Measurements from ENCODE around the gene HOXD3.

The HOXD3 gene

DNA sequence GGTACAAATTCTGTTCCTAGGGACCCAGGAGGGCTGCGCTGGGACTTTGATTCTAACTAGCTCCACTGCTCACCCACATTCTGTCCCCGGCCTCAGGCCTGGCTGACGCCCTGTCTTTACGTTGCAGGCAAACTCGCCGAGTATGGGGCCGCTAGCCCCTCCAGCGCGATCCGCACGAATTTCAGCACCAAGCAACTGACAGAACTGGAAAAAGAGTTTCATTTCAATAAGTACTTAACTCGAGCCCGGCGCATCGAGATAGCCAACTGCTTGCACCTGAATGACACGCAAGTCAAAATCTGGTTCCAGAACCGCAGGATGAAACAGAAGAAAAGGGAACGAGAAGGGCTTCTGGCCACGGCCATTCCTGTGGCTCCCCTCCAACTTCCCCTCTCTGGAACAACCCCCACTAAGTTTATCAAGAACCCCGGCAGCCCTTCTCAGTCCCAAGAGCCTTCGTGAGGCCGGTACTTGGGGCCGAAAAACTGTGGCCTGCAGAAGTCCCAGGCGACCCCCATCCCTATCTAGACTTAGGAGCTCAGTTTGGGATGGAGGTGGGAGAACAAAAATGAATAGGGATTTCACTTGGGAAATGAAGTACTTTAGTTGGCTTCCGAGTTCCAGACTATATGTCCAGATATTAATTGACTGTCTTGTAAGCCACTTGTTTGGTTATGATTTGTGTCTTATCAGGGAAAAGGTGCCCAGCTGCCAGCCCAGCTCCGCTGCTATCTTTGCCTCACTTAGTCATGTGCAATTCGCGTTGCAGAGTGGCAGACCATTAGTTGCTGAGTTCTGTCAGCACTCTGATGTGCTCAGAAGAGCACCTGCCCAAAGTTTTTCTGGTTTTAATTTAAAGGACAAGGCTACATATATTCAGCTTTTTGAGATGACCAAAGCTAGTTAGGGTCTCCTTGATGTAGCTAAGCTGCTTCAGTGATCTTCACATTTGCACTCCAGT lies 32.9 kb downstream of the HOXD3 start:
- TF ChIP-seq, protein P1, sequence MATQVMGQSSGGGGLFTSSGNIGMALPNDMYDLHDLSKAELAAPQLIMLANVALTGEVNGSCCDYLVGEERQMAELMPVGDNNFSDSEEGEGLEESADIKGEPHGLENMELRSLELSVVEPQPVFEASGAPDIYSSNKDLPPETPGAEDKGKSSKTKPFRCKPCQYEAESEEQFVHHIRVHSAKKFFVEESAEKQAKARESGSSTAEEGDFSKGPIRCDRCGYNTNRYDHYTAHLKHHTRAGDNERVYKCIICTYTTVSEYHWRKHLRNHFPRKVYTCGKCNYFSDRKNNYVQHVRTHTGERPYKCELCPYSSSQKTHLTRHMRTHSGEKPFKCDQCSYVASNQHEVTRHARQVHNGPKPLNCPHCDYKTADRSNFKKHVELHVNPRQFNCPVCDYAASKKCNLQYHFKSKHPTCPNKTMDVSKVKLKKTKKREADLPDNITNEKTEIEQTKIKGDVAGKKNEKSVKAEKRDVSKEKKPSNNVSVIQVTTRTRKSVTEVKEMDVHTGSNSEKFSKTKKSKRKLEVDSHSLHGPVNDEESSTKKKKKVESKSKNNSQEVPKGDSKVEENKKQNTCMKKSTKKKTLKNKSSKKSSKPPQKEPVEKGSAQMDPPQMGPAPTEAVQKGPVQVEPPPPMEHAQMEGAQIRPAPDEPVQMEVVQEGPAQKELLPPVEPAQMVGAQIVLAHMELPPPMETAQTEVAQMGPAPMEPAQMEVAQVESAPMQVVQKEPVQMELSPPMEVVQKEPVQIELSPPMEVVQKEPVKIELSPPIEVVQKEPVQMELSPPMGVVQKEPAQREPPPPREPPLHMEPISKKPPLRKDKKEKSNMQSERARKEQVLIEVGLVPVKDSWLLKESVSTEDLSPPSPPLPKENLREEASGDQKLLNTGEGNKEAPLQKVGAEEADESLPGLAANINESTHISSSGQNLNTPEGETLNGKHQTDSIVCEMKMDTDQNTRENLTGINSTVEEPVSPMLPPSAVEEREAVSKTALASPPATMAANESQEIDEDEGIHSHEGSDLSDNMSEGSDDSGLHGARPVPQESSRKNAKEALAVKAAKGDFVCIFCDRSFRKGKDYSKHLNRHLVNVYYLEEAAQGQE (IDR thresholded peaks at IDR 0.05; ENCODE audit: insufficient read depth in 1 of 2, low read depth in 2 of 2, low read length in 2 of 2), result no peak
- no peak for TF ChIP-seq TAF1 (IDR thresholded peaks at IDR 0.05; ENCODE audit: borderline replicate concordance, insufficient read depth, low read length)
- no peak for TF ChIP-seq FOXP2 (optimal IDR thresholded peaks at IDR 0.05; ENCODE audit: borderline replicate concordance, extremely low read depth, extremely low read length, insufficient read depth)
- TF ChIP-seq SIN3A (IDR thresholded peaks at IDR 0.05; ENCODE audit: borderline replicate concordance, insufficient read depth, low read length), result no peak
- TF ChIP-seq POLR2AphosphoS5 (IDR thresholded peaks at IDR 0.05; ENCODE audit: low read depth, low read length), result no peak

DNA sequence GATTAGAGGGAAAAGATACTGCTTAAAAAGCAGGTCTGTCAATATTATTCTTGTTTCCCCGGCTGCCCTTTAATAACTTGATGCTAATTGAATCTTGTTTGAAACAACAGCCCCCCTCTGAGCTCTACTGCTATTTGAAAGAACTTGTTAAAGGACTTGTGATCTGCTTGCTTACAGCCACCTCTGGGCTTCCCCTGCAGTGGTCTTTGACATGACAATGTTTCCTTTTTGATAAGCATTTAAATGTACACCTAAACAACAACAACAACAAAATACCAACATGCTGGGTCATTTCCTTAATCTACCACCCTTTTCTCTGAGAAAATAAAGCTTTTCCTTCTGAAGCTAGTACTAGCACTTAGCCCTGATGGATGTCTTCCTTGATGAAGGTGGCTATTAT lies 35.2 kb downstream of the HOXD3 start:
- TF ChIP-seq FOXP2 (optimal IDR thresholded peaks at IDR 0.05; ENCODE audit: borderline replicate concordance, extremely low read depth, extremely low read length, insufficient read depth), result no peak
- TF ChIP-seq, protein P1 (IDR thresholded peaks at IDR 0.05; ENCODE audit: insufficient read depth in 1 of 2, low read depth in 2 of 2, low read length in 2 of 2), result no peak
- no peak for TF ChIP-seq TAF1 (IDR thresholded peaks at IDR 0.05; ENCODE audit: borderline replicate concordance, insufficient read depth, low read length)
- TF ChIP-seq POLR2AphosphoS5 (IDR thresholded peaks at IDR 0.05; ENCODE audit: low read depth, low read length), result no peak
- TF ChIP-seq SIN3A (IDR thresholded peaks at IDR 0.05; ENCODE audit: borderline replicate concordance, insufficient read depth, low read length), result no peak

DNA sequence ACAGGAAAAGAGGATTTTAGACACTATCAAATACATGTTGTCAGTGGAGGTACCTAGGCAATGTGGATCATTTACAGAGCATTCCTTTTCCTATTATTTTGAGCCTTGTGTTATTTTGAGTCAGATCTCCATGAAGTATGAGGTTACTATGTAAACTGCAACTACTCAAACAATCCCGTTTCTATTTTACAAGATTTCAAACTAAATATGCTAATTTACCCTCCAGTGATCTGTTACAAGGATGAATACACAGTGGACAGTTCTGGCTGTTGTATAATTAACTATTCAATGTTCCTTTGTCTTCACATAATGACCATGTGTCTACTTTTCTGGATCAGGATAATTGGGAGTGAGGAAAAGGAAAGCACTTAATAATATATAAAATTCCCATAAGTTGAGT lies 35.9 kb downstream of the HOXD3 start:
- no peak for TF ChIP-seq FOXP2 (optimal IDR thresholded peaks at IDR 0.05; ENCODE audit: borderline replicate concordance, extremely low read depth, extremely low read length, insufficient read depth)
- TF ChIP-seq, protein P1 (IDR thresholded peaks at IDR 0.05; ENCODE audit: insufficient read depth in 1 of 2, low read depth in 2 of 2, low read length in 2 of 2), result no peak
- TF ChIP-seq SIN3A (IDR thresholded peaks at IDR 0.05; ENCODE audit: borderline replicate concordance, insufficient read depth, low read length), result no peak
- TF ChIP-seq TAF1 (IDR thresholded peaks at IDR 0.05; ENCODE audit: borderline replicate concordance, insufficient read depth, low read length), result no peak
- TF ChIP-seq POLR2AphosphoS5 (IDR thresholded peaks at IDR 0.05; ENCODE audit: low read depth, low read length), result no peak

DNA sequence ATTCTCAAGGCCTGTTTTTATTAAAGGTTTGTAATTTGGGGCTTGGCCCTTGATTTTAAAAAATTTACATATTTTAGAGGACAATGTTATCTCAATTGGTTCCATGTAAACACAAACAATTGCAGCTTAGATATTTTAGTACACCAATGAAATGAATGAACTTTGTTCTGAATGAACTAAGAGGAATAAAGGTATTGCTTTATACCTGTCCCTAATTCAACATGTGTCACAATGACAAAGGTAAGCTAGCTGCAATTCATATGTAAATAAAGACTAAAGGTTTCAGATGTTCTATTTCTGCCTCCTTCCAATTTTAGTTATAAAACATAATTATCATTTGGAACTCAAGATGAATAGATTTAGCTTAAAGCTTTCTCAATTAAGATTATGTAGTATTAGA lies 42.8 kb downstream of the HOXD3 start:
- TF ChIP-seq, protein P1 (IDR thresholded peaks at IDR 0.05; ENCODE audit: insufficient read depth in 1 of 2, low read depth in 2 of 2, low read length in 2 of 2), result no peak
- TF ChIP-seq TAF1 (IDR thresholded peaks at IDR 0.05; ENCODE audit: borderline replicate concordance, insufficient read depth, low read length), result no peak
- no peak for TF ChIP-seq FOXP2 (optimal IDR thresholded peaks at IDR 0.05; ENCODE audit: borderline replicate concordance, extremely low read depth, extremely low read length, insufficient read depth)
- TF ChIP-seq POLR2AphosphoS5 (IDR thresholded peaks at IDR 0.05; ENCODE audit: low read depth, low read length), result no peak
- no peak for TF ChIP-seq SIN3A (IDR thresholded peaks at IDR 0.05; ENCODE audit: borderline replicate concordance, insufficient read depth, low read length)

Measured in PFSK-1 (cell line).